Lower leg skin (tissue), 4 donors: ENCODE results near the gene SHISAL1. TPM values are rescaled to one million over a fixed set of nuclear protein-coding genes. Genes with fewer than 3 reads are reported as not detected.
A peak's percentile ranks its signal among the peaks of the same experiment; 100 is the strongest.

Experiments used
- DNase-seq, 2 donors: peaks; one replicate each; pipeline ENCODE4 v3.0.0-alpha.2; 2019; ENCODE audit warnings: low spot score in 2 of 2
- H3K4me3 ChIP-seq: fragments of 200-600 bp; sonication (generic); 2 replicates; pipeline ENCODE4 v1.5.1; 2017; ENCODE audit warnings: mild to moderate bottlenecking, low read depth; ENCODE audit not compliant: poor library complexity, severe bottlenecking
- POLR2A ChIP-seq, 2 donors: fragments of 450-650 bp; IDR thresholded peaks; one replicate each; pipeline ENCODE4 v1.6.1; 2016 to 2017; ENCODE audit warnings: antibody characterized with exemption in 2 of 2, mild to moderate bottlenecking in 1 of 2, moderate library complexity in 1 of 2
- WGBS, 2 donors: methylation state at CpG; one replicate each; pipeline ENCODE4 v1.1.5; 2018; 5-methylcytosine and 5-hydroxymethylcytosine counted together
- intact Hi-C: fragments of 100-400 bp; cut with DNase I; formaldehyde crosslinking; loops from one replicate; pipeline ENCODE4 v1.15.0; 2023; ENCODE audit warnings: low total_unique reads
- total RNA-seq, 4 donors: library from RNA; depleted of rRNA; stranded (reverse); fragments of >200 nt; gene quantifications; one replicate each; pipeline ENCODE4 v1.1.0, GENCODE V29; 2016
- TF ChIP-seq, protein P1 (sequence below), 3 donors: fragments of 450-650 bp; IDR thresholded peaks; one replicate each; pipeline ENCODE4 v1.5.1; 2016; ENCODE audit warnings: antibody characterized with exemption in 3 of 3, mild to moderate bottlenecking in 3 of 3, moderate library complexity in 2 of 3

SHISAL1 gene
- total RNA-seq, 4 donors from 2014 or later: 0.08 to 0.42 (median 0.28) TPM

DNA sequence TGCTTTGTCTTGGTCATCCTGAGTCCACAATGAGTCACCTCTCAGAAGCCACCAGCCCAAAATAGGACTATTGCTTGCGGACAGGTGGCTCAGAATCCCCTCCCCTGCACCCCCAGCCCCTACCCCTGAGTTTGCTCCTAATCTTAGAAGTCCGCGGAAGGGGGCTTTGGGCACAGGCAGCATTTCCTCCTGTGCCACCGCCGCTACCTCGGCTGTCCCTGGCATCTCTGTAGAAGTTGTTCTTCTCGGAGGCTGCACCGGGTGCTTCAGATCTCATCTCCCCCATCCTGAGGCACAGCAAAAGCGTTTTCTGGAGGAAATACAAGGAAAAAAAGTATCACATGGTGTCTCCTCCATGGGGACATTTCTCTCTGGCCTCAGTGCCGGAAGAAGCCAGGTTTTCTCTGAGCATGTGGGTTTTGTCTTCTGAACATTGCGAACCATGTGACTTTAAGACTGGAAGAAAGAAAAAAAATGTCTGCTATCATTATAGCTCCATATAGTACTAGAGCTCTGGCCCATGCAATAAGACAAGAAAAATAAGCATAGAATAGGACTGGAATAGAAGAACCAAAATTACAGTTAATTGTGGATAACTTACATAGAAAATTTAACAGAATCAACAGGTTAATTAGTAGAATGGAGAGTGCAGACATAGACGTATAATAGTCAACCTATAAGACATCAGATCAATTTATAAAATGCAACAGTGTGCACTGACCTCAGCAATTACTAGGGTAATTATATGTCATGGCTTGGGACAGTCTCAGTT lies 63.2 kb downstream of the SHISAL1 start:
- no peak overlapping the region for H3K4me3 ChIP-seq
- DNase-seq: no peak
- no peak for TF ChIP-seq POLR2A (IDR thresholded peaks at IDR 0.05)
- TF ChIP-seq, protein P1, sequence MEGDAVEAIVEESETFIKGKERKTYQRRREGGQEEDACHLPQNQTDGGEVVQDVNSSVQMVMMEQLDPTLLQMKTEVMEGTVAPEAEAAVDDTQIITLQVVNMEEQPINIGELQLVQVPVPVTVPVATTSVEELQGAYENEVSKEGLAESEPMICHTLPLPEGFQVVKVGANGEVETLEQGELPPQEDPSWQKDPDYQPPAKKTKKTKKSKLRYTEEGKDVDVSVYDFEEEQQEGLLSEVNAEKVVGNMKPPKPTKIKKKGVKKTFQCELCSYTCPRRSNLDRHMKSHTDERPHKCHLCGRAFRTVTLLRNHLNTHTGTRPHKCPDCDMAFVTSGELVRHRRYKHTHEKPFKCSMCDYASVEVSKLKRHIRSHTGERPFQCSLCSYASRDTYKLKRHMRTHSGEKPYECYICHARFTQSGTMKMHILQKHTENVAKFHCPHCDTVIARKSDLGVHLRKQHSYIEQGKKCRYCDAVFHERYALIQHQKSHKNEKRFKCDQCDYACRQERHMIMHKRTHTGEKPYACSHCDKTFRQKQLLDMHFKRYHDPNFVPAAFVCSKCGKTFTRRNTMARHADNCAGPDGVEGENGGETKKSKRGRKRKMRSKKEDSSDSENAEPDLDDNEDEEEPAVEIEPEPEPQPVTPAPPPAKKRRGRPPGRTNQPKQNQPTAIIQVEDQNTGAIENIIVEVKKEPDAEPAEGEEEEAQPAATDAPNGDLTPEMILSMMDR (IDR thresholded peaks at IDR 0.05): no peak
- intact Hi-C loops: no loop called here
- 80 to 93% methylated on average over 12 of the region's 12 CpGs for WGBS, 2 donors

DNA sequence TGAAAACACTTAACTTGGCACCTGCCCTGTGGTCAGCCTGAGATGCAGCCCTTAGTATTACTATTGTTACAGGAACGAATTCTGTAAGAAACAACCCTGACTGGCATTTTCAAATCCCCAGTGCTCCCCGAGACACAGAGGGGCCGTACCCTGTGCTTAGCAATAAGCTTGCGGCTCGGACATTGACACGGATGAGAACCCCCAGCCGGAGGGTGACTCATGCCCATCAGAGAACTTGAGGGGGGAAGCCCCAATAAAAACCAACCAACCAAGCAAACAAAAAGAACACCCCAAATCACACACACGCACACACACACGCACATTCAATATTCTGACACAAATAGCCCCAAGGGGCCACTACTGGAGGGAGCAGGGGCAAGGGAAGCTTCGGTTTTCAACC lies 63.8 kb downstream of the SHISAL1 start:
- DNase-seq: no peak

DNA sequence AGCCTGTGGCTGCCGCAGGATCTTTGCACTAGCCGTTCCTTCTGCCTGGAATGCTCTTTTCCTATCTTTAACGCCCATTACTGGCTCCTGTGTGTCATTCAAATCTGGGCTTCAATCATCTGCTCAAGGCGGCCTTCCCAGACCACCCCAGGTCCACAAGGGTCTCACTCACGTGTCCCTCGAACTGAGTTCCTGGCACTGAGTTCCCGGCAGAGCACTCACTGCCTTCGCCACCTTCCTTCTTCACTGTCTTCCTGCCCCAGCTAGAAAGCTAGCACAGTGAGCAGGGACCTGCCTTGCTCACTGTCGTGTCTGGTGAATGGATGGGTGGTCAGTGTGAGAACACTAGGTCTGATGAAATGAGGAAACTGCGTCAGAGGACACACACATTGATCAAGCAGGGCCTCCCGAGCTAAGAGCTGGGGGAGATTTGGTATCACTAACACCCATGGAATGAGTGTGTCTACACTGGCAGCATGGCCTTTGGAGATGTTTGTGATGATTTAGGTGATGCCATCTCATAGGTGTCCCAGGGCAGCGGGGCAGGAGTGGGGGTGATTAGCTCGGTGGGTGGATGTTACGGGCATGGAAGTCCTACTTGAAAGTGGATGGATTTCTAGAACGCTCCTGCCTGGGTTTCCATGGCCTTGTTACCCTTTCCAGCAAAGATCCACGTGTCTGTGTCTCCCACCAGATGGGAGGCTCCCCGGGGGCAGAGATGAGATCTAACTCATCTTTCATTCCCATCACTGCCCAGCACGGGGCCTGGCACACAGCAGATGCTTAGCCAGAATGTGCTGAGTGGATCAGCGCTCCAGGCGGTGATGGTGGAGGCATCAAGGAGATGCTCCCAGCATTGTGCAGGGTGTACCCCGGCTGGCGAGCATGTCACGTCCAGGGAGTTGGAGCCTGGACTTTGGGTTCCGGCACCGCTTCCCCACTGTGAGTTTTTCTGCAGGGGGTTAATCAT lies 64.5 kb downstream of the SHISAL1 start:
- TF ChIP-seq POLR2A (IDR thresholded peaks at IDR 0.05): no peak
- TF ChIP-seq, protein P1 (IDR thresholded peaks at IDR 0.05): no peak
- peak in 1 of 2 donors; percentile 75 for DNase-seq
- intact Hi-C loops: no loop called here
- no peak overlapping the region for H3K4me3 ChIP-seq
- WGBS, 2 donors: 92 to 93% methylated on average over 25 of the region's 25 CpGs

More for the DNA sequence above, 63.8 kb downstream of the SHISAL1 start:
- intact Hi-C loops: no loop called here
- no peak for TF ChIP-seq POLR2A (IDR thresholded peaks at IDR 0.05)
- TF ChIP-seq, protein P1 (IDR thresholded peaks at IDR 0.05): no peak
- H3K4me3 ChIP-seq: no peak overlapping the region
- WGBS, 2 donors: 94 to 95% methylated on average over 10 of the region's 10 CpGs

DNA sequence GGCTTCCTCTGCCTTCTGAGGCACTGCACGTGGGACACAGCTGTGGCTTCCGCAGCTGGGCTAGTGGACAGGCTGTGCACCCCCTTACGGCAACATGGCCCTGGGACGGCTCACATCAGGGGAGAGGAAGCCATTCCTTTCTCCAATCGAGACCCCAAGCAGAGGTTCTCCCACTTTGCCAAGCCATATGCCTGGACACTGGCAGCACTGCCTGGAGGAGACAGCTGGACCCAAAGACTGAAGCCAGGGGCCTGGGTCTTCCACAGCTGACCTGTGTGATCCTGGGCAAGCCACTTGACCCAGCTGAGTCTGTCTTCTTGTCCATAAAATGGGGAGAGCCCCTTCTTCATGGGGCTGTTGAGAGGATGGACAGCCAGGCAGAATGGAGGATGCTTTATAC lies 65.4 kb downstream of the SHISAL1 start:
- TF ChIP-seq, protein P1 (IDR thresholded peaks at IDR 0.05): no peak
- no peak for TF ChIP-seq POLR2A (IDR thresholded peaks at IDR 0.05)
- WGBS, 2 donors: 84 to 85% methylated on average over 5 of the region's 5 CpGs
- no peak for DNase-seq
- no peak overlapping the region for H3K4me3 ChIP-seq
- intact Hi-C loops: no loop called here

DNA sequence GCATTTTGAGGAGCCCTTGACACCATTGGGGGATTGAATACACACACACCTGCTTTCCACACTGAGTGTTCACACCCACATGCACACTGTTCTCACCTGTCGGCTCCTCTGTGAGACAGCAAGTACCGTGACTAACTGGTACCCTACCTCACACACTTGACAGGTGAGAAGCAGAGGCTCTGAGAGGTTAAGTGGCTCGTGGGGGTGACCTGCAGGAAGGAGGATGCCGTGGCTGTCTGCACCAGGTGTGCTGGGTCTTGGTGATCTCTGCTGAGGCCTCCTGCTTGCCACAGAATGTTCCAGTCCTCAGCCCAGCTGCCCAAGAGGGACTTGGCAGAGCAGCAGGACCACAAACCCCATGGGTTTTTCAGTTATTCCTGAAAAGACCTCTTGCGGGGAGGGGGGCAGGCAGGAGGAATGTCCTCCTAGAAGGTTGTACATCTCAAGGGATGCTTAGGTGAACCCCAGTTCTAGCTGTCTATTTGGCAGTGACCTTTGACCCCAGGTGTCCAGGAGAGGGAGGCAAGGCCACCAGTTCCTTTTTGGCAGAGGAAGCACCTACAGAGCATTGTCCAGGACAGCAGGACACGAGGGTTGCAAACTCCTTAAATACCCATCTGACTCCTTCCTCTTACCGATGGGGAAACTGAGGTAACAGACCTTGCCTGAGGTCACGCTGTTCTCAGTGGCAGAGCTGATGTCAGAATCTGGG lies 66.0 kb downstream of the SHISAL1 start:
- intact Hi-C loops: no loop called here
- TF ChIP-seq, protein P1 (IDR thresholded peaks at IDR 0.05): no peak
- TF ChIP-seq POLR2A (IDR thresholded peaks at IDR 0.05): no peak
- DNase-seq: peak in 1 of 2 donors; percentile 52
- H3K4me3 ChIP-seq: no peak overlapping the region
- 82 to 92% methylated on average over 6 to 8 of the region's 8 CpGs for WGBS, 2 donors
